Keratinocyte (primary cell): ENCODE results near the gene GALNT3.

Source experiments
- EZH2 ChIP-seq: IDR thresholded peaks from one replicate; pipeline ENCODE4 v1.6.1; 2012; ENCODE audit warnings: inconsistent platforms, mild to moderate bottlenecking, low read length, moderate library complexity
- TF ChIP-seq, protein P1 (sequence below), 3 experiments: IDR thresholded peaks in 1 of 3; conservative IDR thresholded peaks in 1 of 3; optimal IDR thresholded peaks in 1 of 3; 2 replicates in 2 of 3; 3 replicates in 1 of 3; pipeline versions ENCODE3 to v1.5.1; 2011; ENCODE audit warnings: low read length in 3 of 3, mild to moderate bottlenecking in 3 of 3, moderate library complexity in 2 of 3, control low read depth in 1 of 3, inconsistent platforms in 1 of 3; ENCODE audit not compliant: insufficient read depth in 2 of 3; ENCODE audit errors: extremely low read depth in 1 of 3

DNA sequence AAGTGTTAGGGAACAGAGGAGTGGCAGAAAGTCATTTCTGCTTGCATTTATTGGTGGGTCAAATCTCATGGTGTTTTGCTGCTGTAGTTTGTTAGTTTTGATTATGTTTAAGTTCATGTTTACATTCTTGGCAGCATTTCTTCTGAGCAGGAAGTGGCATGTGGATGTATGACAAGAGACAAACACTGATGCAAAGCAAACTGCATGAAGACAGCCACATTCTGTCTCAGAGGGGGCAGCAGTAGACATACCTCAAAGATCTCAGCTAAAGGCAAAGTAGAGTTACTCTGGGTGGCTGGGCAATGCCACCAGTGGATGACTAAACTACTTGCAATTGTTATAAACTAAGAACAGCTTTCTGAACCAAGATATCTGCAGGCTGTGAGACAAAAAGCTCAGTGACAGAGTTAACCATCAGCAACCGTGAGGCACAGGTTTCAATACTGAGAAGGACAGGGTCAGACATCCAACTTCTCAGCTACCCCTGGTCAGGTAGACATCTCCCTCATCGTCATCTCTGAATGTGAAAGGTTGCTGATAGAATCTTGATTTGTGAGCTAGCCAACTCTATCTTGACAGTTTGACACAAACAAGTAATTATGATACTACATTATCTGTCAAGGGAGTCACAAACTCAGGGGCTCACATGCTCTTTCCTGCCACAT lies 16.4 kb downstream of the GALNT3 start:
- TF ChIP-seq, protein P1, sequence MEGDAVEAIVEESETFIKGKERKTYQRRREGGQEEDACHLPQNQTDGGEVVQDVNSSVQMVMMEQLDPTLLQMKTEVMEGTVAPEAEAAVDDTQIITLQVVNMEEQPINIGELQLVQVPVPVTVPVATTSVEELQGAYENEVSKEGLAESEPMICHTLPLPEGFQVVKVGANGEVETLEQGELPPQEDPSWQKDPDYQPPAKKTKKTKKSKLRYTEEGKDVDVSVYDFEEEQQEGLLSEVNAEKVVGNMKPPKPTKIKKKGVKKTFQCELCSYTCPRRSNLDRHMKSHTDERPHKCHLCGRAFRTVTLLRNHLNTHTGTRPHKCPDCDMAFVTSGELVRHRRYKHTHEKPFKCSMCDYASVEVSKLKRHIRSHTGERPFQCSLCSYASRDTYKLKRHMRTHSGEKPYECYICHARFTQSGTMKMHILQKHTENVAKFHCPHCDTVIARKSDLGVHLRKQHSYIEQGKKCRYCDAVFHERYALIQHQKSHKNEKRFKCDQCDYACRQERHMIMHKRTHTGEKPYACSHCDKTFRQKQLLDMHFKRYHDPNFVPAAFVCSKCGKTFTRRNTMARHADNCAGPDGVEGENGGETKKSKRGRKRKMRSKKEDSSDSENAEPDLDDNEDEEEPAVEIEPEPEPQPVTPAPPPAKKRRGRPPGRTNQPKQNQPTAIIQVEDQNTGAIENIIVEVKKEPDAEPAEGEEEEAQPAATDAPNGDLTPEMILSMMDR (optimal IDR thresholded peaks at IDR 0.05 in 1 of 3, IDR thresholded peaks at IDR 0.05 in 1 of 3, conservative IDR thresholded peaks at IDR 0.05 in 1 of 3; ENCODE audit: extremely low read depth in 1 of 3, insufficient read depth in 2 of 3, low read length in 3 of 3), result no peak
- no peak for TF ChIP-seq EZH2
